ENCODE data around the gene TSR1.
"Not testable (repeated sequence)": the region's sequence is repeated elsewhere in the genome, so short reads cannot be mapped to it uniquely, and the experiment has no call there.

Gene TSR1

DNA sequence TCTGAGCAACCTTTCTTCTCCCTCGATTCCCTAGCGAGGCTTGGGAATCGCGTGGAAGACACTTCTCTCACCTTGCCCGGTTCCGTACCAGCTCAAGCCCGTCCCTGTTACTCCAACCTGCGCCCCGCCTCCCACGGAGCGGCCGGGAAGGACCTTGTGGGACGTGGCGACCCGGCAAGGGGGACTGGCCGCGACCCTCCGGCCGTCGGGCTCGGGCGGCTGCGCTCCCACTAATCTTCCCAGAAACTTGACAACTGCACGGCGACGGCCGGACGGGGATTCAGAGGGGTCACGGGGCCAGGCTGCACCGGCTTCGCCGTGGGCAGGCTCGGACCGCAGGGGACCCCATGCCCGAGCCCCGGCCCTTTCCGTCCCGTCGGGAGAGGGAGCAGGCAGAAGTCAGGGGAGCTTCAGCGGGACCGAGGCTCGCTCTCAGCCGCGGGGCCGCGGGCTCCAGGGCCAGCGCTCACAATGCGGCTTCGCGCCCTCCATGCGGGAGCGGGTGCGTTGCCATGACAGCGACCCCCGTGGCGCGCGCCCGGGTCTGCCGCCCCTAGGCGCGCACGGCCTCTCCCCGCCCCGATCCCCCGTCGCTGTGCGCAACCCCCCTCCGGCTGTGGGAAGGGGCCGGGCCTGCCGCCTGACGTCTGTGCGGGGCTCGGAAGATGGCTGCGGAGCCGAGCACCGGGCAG is 741 bp upstream of the TSR1 start, which contains the start of gene SGSM2:
TSS of gene SGSM2 (plus strand) at position 650 of the 692 bp plus-strand sequence. CDS start 188 bp downstream, outside the sequence.
- DNase-seq (ENCODE audit: low spot score) = peak; percentile 49

DNA sequence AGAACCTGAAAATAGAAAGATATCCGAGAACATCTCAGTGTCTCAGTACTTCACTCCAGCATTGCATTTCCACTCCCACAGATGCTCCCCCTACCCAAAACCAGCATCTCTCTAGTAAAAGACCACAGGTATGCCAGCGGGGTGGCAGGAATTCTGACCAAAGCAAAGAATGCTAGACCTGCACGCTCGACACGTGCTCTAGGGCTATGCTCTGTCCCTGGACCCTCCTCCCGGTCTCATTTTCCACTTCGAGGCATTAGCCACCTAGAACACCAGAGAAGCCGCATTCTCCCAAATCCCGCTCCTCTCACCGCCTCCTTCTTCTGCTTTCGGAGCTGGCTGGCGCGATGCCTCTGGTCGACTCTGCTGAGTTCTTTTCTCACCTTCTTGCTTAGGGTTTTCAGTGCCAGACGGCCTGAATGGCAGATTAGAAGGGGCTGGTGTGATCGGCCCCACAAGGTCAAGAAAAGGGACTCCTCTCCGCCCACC is 487 bp downstream of the TSR1 start:
- DNase-seq (ENCODE audit: low spot score) = no peak

DNA sequence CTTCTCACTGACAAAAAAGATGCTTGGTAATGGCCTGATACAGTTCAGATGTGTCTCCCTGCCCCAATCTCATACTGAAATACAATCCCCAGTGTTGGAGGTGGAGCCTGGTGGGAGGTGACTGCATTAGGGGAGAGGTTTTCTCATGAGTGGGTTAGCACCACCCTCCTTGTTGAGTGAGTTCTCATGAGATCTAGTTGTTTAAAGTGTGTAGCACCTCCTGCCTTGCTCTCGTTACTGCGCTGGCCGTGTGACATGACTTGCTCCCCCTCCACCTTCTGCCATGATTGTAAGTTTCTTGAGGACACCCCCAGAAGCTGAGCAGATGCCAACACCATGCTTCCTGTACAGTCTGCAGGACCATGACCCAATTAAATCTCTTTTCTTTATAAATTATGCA is 5.0 kb downstream of the TSR1 start:
- no peak for DNase-seq (ENCODE audit: low spot score)

DNA sequence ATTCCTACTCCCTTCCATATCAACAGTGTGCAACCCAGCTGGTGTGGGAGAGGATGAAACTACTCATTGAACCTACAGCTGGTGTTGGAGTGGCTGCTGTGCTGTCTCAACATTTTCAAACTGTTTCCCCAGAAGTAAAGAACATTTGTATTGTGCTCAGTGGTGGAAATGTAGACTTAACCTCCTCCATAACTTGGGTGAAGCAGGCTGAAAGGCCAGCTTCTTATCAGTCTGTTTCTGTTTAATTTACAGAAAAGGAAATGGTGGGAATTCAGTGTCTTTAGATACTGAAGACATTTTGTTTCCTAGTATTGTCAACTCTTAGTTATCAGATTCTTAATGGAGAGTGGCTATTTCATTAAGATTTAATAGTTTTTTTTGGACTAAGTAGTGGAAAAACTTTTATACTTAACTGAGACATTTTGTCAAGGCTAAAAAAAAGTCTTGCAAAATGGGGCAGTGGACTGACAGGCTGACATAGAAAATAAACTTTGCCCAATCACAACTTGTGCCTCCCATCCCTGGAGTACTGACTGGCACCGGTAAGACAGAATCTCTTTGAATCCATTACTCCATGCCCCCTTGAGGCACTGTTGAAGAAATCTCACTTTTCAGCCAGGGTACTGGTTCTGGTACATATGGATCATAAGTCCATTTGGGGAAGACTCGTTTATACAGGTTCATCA is 12.5 kb downstream of the TSR1 start:
- DNase-seq (ENCODE audit: low spot score) = no peak

DNA sequence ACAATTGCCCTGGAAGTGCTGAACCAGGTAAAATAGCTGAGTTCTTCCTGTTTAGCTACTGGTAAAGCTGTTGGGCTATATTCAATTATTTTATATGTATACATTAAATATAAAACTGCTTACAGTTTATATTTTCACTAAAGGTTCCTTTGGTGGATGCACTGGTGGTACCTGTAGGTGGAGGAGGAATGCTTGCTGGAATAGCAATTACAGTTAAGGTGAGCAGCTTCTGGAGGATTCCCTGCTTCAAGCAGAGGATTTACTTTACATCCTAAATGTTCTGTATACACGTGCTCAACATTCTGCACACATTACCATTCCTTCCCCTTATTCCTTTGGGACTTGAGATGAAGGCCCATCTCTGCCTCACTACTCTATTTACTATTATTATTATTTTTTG is 14.9 kb downstream of the TSR1 start:
- DNase-seq (ENCODE audit: low spot score) = no peak

DNA sequence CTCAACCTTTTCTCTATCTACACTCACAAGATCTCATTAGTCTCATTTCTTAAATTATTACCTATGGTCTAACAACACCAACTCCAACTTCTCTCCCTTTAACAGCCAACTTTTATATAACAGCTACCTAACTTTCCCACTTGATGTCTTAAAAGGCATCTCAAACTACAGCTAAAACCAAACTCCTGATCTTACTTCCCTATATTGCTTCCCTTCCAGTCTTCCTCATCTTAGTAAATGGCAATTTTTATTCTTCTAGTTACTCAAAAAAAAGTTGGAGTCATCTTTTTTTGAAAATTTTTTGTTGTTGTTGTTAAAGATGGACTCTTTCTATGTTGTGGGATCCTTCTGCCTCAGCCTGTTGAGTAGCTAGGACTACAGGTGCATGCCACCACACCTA is 17.2 kb downstream of the TSR1 start:
- no peak for DNase-seq (ENCODE audit: low spot score)

DNA sequence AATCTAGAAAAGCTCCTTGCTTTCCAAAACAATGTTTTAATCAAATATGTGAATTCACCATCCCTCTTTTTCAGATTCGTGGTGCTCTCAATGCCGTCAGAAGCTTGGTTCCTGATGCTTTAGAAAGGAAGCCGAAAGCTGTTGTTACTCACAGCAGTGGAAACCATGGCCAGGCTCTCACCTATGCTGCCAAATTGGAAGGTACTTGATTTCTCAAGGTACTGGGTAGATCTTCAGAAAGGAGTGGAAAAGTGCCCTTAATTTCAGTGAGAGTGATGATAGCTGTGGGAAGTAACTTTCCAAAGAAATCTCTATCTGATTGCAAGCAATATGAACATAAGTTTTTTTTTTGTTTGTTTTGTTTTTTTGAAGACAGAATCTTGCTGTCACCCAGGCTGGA is 18.5 kb downstream of the TSR1 start:
- no peak for DNase-seq (ENCODE audit: low spot score)

DNA sequence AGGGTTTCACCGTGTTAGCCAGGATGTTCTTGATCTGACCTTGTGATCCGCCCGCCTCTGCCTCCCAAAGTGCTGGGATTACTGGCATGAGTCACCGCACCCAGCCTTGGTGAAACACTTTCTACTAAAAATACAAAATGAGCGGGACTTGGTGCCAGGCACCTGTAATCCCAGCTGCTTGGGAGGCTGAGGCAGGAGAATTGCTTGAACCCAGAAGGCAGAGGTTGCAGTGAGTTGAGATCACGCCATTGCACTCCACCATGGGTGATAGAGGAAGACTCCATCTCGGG is 19.4 kb downstream of the TSR1 start:
- not testable (repeated sequence) for DNase-seq (ENCODE audit: low spot score)

DNA sequence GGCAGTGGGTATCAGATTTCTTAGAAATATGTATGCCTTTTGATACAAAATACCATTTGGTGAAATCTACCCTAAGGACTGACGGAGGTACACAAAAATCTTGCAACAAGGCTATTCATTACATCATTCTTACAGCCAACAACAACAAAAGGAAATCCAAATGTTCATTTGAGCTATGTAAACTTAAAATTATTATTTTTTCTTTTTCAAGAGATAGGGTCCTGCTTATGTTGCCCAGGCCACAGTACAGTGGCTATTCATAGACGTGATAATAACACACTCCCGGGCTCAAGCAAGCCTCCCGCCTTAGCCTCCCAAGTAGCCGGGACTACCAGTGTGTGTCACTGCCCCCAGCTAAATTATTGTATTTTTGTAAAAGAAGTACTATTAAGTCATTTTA is 23.5 kb downstream of the TSR1 start:
- no peak for DNase-seq (ENCODE audit: low spot score)

DNA sequence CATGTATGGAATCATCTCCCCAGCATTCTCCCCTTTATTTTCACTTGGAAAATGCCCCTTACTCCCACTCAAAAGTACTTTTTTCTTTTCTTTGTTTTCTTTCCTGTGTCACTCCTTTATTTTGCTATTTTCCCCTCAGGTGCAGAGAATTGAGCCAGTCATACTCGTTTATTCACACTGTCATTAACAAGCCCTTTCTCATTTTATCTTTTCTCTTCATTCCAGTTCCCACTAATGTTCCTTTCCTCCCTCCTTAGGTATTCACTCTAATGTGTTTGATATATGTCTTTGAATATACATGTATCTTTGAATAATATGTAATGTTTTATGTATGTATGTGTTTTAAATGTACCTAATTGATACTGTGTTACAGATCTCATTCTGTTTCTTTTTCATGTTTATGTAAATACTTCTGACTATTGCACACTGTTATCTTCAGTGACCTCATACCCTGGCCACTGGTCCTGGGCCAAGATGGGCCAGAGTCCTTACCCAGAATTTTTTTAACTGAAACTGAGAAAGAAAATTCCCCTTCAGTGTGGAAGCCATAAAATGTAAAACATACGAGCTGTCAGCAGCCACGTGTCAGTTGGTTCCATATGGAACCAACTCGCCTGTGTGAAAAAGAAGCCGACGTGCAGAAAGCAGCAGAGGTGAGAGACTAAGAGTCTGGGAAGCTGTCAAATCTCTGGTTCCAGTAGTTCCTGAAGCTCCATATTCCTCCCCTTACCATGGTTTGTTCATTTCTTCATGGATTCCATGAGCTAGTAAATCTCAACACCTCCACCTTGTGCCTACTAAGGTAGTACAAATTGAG is 26.7 kb downstream of the TSR1 start:
- no peak for DNase-seq (ENCODE audit: low spot score)

DNA sequence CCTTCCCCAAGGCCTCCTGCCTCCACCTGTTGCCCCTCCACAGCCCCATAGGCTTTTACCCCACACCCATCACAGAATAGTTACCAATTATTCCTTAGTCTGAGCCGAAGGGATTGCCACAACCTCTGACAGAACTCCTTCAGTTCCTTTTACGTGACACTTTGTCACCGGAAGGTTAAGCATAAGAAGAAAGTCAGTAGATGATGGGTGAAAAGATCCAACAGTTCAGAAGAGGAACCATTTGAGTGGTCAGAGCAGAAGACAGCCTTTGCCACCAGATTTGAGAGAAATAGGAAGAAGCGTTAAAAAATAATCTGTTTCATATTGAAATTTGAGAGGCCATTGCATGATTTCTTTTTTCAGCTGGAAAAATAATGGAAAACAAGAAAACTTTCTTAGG is 31.3 kb downstream of the TSR1 start:
- DNase-seq (ENCODE audit: low spot score) = no peak

DNA sequence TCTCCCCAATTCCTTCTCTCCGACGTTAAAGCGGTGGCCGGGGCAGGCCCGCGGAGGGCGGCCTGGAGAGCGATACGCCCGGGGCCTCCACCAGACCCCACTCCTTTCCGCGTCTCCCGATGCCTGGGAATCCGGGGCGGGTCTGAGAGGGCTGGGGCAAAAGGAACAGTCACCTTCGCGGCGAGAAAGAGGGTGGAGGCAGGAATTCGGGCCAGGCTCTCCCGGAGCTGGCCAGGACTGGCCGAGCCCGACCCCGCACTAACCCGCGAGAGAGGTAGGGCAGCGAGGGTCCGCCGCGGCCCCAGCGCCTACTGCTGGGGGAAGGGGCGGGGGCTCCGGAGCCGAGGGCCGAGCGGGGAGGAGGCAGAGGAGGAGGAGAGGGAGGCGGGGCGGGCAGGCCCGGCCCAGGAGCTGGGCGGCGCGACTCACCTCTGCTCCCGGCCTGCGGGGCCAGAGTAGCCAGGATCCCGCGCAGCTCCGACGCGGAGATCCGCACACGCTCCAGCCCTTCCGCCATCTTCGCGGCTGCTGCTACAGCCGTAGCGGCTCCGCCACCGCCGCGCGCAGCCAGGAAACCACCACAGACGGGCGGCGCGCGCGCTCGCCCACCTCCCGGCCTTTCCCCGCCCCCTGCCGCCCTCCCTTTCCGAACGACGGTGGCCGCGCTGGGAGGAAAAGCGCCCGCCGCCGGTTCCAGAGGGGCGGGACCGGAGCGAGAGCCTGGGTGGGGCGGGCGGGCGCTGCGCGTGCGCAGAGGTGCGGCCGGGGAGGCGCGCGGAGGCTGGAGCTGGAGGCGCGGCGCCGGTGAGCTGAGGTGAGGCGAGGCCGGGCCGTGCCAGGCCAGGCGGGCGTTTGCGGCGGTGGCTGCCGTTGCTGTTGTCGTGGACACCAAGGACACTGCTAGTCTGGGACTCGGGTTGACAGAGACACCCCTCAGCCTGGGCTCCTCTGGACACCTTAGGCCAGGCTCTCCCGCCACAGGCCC is 32.8 kb downstream of the TSR1 start, which contains the start of the genes SMG6 and SRR:
TSS of gene SMG6 (minus strand) at position 582 of the 985 bp plus-strand sequence. CDS start at position 517, 65 bp downstream.
TSS of gene SRR (plus strand) at position 747 of the 985 bp plus-strand sequence. CDS start 11,611 bp downstream, outside the sequence.
- DNase-seq (ENCODE audit: low spot score) = peak; percentile 86

DNA sequence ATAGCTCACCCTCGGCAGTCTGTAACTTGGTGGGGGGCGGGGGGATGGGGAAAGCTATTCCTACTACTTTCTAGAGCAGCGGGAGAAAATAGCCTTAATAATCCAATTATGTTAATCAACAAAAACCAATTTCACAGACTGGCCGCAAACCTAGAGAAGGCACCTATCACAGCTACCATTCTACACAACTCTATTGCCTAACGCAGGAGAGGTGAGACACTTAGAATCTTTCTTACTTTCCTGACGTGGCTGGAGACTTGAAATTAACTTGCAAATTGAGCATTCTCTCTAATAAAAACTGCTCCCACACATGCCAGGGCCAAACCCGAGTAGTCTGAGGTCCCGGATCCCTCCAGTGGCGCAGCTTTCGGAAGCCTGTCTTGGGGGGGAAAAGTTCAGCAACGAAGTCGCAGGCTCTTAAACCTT is 33.5 kb downstream of the TSR1 start:
- no peak for DNase-seq (ENCODE audit: low spot score)

DNA sequence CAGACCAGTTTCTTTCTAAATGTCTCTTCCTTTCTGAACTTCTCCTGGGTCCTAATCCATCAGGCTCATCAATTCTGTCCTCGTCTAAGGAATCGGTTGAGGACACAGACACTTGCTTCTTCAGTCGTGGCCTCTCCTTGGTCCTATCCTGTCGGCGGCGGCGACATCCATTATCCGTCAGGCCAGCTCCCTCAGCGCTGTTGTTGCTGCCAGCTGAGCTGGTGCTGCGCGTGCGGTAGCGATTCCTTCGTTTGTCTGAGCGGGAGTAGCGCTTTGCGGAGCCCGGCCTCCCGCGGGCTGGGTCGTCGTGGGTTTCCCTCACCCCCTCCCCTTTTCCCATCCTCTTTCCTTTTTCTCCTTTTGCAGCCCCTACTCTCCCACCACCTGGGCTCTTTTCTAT is 36.5 kb downstream of the TSR1 start:
- no peak for DNase-seq (ENCODE audit: low spot score)

DNA sequence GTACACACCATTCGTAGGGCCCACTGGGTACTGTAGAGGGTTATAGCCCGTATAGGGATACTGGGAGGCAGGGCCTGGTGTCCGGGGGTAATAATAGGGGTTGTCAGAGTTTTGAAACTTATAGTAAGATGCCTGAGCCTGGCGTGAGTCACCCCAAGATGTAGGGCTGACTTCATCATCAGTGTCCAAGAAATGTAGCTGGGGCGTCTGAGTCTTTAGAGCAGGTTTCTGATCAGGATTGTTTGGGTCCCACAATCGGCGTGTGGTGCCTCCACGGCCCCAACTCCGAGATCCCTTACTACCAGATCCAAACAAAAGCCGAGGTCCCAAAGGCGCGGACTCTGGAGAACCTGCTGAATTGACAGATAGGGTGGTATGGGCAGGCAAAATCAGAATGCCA is 37.1 kb downstream of the TSR1 start:
- no peak for DNase-seq (ENCODE audit: low spot score)

DNA sequence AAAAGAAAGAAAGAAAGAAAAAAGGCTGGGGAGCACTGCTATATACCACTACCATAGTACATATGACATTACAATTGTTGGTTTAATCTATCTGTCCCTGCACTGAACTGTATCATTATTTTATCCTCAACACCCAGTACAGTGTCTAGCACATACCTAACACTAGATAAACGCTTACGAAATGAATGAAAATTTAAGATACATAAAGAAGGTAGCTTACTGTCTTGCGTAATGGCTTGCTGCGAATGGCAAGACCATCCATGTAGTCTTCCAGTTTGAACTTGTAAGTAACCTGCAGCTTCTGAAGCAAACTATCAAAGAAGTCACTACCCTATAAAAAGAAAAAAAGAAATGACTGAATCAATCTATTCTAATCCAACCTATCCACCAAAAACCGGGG is 39.2 kb downstream of the TSR1 start:
- no peak for DNase-seq (ENCODE audit: low spot score)

DNA sequence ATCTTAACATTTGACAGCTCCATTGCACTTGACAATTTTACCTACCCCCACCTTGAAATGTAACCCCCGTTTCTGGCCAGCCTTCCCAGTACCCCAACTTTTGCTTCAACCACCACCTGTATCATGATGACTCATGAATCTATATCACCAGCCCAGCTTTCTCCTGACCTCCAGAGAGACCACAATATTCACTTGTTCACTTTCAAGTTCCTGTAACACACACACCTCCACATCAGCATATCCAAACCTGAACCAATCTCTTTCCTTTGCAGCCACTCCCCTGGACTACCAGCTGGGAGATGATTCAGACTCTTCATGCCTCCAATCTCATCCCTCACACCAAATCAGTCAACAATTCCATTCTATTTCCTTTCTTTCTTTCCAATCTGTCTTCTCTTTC is 40.7 kb downstream of the TSR1 start:
- DNase-seq (ENCODE audit: low spot score) = no peak

DNA sequence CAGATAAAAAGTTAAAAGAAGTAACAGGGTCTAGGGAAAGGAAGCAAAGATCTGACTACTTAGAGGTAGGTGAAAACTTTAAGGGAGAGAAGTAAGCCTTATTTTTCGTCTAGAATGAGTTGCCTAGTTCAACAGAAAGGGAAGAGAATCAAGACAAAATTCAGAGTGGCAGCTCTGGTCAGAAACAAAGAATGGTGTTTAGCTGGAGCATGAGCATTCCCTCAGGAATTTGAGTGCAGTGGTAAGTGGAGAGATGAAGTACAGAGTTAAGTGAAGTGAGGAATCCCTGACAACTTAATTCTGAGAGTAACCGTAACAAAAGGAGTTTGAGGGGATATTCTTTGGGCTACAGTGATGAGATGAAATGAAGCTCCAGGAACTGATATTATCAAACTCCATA is 44.2 kb downstream of the TSR1 start:
- no peak for DNase-seq (ENCODE audit: low spot score)

DNA sequence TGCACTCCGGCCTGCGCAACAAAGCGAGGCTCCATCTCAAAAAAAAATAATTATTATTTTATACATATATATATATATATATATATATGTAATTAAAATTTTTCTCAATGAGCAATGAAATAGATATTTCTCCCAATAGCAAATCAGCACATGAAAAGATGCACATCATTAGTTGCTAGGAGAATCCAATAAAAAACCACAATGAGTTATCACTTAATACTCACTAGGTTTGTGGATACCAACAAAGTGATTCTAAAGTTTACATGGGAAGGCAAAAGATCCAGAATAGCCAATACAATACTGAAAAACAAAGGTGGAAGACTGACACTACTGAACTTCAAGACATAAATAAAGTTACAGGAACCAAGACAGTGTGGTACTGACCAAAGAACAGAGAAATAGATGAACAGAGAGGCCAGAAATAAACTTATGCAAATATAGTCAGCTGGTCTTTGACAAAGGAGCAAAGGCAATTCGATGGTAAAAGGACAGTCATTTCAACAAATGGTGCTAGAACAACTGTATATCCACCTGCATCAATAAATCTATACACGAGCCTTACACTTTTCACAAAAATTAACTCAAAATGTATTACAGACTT is 46.3 kb downstream of the TSR1 start:
- DNase-seq (ENCODE audit: low spot score) = no peak

DNA sequence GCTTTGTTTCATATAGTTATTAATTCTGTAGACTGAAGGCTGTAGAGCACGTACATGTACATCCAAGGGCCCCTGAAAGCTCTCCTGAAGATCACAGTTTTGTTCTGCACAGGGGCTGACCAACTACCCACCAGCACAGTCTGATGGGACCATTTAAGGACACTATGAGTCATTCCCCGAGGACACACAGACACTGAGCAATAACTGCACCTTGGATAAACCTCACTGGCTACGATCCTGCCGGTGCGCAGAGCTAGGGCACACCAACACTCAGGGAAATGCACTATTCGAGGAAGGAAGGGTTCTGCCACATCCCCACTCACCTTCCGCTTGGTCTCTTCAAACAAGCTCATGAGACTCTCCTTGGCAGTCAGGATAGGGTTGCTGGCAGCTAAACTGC is 53.0 kb downstream of the TSR1 start:
- no peak for DNase-seq (ENCODE audit: low spot score)

DNA sequence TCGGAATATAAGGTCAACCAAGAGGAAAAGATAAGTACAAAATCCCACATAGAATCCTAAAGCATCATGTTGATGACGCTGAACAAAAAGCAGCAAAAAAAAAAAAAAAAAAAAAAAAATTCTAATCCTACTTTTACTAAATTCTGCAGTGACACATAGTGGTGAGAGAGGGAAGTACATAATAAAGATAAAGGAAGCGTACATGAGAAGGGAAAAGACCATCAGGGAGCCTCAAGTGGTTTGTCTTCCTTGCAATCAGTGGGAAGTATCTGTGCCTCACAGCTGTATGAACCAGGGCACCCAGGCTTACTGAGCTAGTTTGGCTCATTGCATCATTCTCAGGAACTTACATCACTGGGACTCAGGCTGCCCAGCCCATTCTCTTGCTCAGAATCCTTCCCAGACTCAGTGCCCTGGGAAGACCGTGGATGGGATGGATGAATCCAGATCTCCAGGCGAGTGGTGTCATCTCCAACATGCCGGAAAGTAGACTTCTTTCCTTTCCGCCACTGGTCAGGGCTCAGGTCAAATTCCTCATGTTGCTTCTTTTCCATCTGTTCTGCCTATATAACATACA is 53.9 kb downstream of the TSR1 start:
- peak; percentile 42 for DNase-seq (ENCODE audit: low spot score)

Data from globus pallidus (tissue), 1 donor.